CD4-positive, alpha-beta T cell (primary cell): ENCODE results near the gene IFT81. TPM values are rescaled to one million over a fixed set of nuclear protein-coding genes. Genes with fewer than 3 reads are reported as not detected.
"Not testable (repeated sequence)": the region's sequence is repeated elsewhere in the genome, so short reads cannot be mapped to it uniquely, and the experiment has no call there.

Experiments
- ATAC-seq: fragments of 200-7000 bp; cut with Tn5 transposase; one replicate; pipeline ENCODE4 v1.10.0; 2022; ENCODE audit warnings: mild to moderate bottlenecking; ENCODE audit not compliant: poor library complexity
- CTCF ChIA-PET: fragments of 350-600 bp; sonication (Branson Sonifier 250); formaldehyde crosslinking; loops from one replicate; lab custom pipeline; 2021; ENCODE audit warnings: antibody characterized with exemption, inconsistent platforms; lab: Charles Lee
- POLR2A ChIA-PET: fragments of 350-600 bp; sonication (Branson Sonifier 250); formaldehyde crosslinking; loops from one replicate; lab custom pipeline; 2021; ENCODE audit warnings: antibody characterized with exemption, inconsistent platforms; lab: Charles Lee
- DNase-seq, 14 experiments: peaks; one replicate each; pipeline ENCODE4 v3.0.0-alpha.2; 2013 to 2020; ENCODE audit warnings: mixed read lengths in 2 of 14
- H3K27ac ChIP-seq, 2 donors: one replicate each; pipeline versions ENCODE4 v1.5.1 to v1.7.0; 2013; ENCODE audit warnings: low read length in 2 of 2, low read depth in 1 of 2, mild to moderate bottlenecking in 1 of 2
- H3K27me3 ChIP-seq, 2 experiments: 1 replicate in 1 of 2; 2 replicates in 1 of 2; pipeline versions ENCODE4 v1.6.1 to v1.7.0; 2013; ENCODE audit warnings: low read length in 2 of 2, control low read depth in 1 of 2, mild to moderate bottlenecking in 1 of 2, moderate library complexity in 1 of 2; ENCODE audit not compliant: insufficient read depth in 2 of 2, control insufficient read depth in 1 of 2
- H3K36me3 ChIP-seq: one replicate; pipeline ENCODE4 v1.6.1; 2013; ENCODE audit warnings: low read length, control low read depth; ENCODE audit not compliant: insufficient read depth
- H3K4me1 ChIP-seq: one replicate; pipeline ENCODE4 v1.6.1; 2013; ENCODE audit warnings: low read length, control low read depth; ENCODE audit not compliant: insufficient read depth
- H3K4me3 ChIP-seq: one replicate; pipeline ENCODE4 v1.5.1; 2013; ENCODE audit warnings: mild to moderate bottlenecking, low read length, moderate library complexity
- H3K9me3 ChIP-seq, 2 experiments: 1 replicate in 1 of 2; 2 replicates in 1 of 2; pipeline versions ENCODE4 v1.6.1 to v1.7.0; 2013; ENCODE audit warnings: low read length in 2 of 2, mild to moderate bottlenecking in 2 of 2, control low read depth in 1 of 2, moderate library complexity in 1 of 2; ENCODE audit not compliant: control insufficient read depth in 1 of 2, insufficient read depth in 1 of 2
- H3K27ac Mint-ChIP-seq: one replicate; pipeline ENCODE4 v1.8.0; 2020; ENCODE audit warnings: mixed read lengths
- H3K27me3 Mint-ChIP-seq: one replicate; pipeline ENCODE4 v1.8.0; 2021; ENCODE audit warnings: mixed read lengths
- H3K36me3 Mint-ChIP-seq: one replicate; pipeline ENCODE4 v1.8.0; 2021; ENCODE audit warnings: low read depth, mixed read lengths
- H3K4me1 Mint-ChIP-seq: one replicate; pipeline ENCODE4 v1.8.0; 2021; ENCODE audit warnings: low read depth, mixed read lengths
- H3K4me3 Mint-ChIP-seq: one replicate; pipeline ENCODE4 v1.8.0; 2020; ENCODE audit warnings: mild to moderate bottlenecking, mixed read lengths
- H3K9me3 Mint-ChIP-seq: one replicate; pipeline ENCODE4 v1.8.0; 2020; ENCODE audit warnings: mixed read lengths
- intact Hi-C, 2 experiments: fragments of 100-400 bp; cut with DNase I in 1 of 2; cut with micrococcal nuclease in 1 of 2; formaldehyde crosslinking; loops; one replicate each; pipeline versions ENCODE4 v1.15.1 to v1.9.0; 2023 to 2025; cut with DNase I, micrococcal nuclease
- total RNA-seq, 174 experiments: library from RNA in 2 of 174; stranded (reverse) in 2 of 174; gene quantifications; one replicate each; pipeline ENCODE4 v1.2.3 and lab custom pipeline; 2021 to 2026
- TF ChIP-seq, protein P1 (sequence below): fragments of 200-600 bp; IDR thresholded peaks from one replicate; pipeline ENCODE4 v1.8.0; 2022; ENCODE audit warnings: antibody characterized with exemption, mild to moderate bottlenecking

IFT81 gene
- total RNA-seq, 2 experiments from 2014 or later, result 0.41 to 1.1 TPM

DNA sequence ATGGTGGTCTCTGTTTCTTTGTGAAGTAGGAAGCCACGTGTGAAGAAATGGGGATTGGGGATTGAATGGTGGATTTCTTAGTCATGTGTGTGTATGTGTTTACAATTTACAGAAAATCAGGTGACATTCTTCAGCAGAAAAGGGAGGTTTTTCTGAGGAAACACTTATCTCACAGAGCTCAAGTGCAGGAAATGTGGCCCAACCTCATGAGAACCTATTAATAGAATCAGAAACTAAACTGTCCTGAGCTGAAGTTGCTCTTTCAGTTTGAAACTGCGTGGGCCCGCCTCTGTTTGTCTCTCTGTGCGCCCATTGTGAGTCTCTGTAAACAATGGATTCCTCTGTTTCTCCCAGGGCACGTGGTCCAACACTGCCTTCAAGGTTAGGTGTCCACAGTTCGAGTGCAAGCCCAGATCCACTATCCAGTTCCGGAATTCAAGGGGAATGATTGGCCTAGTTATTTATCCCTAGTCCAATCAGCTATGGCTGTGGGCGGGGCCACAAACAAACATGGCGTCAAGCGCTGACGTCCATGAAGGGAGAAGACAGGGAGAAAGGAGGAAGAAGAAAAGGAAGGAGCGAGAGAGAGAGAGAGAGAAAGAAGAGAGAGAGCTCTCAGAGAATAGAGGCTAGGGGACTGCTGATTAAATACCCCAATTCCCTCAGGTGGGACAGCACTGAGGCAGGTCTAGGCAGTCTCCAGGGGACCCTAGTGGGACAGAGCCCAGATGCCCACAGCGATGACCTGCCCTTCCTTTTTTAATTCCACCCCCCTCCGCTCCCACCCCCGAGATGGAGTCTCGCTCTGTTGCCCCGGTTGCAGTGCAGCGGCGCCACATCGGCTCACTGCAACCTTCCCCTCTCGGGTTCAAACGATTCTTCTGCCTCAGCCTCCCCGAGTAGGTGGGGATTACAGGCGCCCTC is 44.4 kb upstream of the IFT81 start:
- no peaks in the 10 kb centered on the region for H3K9me3 ChIP-seq
- TF ChIP-seq, protein P1, sequence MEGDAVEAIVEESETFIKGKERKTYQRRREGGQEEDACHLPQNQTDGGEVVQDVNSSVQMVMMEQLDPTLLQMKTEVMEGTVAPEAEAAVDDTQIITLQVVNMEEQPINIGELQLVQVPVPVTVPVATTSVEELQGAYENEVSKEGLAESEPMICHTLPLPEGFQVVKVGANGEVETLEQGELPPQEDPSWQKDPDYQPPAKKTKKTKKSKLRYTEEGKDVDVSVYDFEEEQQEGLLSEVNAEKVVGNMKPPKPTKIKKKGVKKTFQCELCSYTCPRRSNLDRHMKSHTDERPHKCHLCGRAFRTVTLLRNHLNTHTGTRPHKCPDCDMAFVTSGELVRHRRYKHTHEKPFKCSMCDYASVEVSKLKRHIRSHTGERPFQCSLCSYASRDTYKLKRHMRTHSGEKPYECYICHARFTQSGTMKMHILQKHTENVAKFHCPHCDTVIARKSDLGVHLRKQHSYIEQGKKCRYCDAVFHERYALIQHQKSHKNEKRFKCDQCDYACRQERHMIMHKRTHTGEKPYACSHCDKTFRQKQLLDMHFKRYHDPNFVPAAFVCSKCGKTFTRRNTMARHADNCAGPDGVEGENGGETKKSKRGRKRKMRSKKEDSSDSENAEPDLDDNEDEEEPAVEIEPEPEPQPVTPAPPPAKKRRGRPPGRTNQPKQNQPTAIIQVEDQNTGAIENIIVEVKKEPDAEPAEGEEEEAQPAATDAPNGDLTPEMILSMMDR, result no peak
- peaks cover 24% of the 10 kb centered on the region for H3K4me1 ChIP-seq
- peak overlapping the region; percentile 41 for H3K4me3 ChIP-seq
- intact Hi-C loops, result loop anchor here in 1 of 2 experiments (2.0 kb wide), 1 partner anchor 29 kb away; no protein-coding TSS in a partner anchor
- Mint-ChIP-seq H3K9me3 (peaks cover 3% of the 10 kb centered on the region), H3K27ac (peak overlapping the region; percentile 95), H3K36me3 (no peaks in the 10 kb centered on the region), H3K4me3 (peak overlapping the region; percentile 84), H3K4me1 (peaks cover 18% of the 10 kb centered on the region), H3K27me3 (no peaks in the 10 kb centered on the region)
- H3K36me3 ChIP-seq, result no peaks in the 10 kb centered on the region
- H3K27me3 ChIP-seq, result no peaks in the 10 kb centered on the region
- POLR2A ChIA-PET, result interaction anchor here (0.6 to 1.9 kb wide), 17 partner anchors 11 to 423 kb away, joined by 3 to 13 read pairs (median 4); partner anchors contain the start of genes ANKRD13A, ATP2A2, C12orf76 and FAM216A
- peak overlapping the region; percentile 75 to 84 for H3K27ac ChIP-seq
- DNase-seq (peak; percentile 50 to 89 (median 67)), ATAC-seq (peak; percentile 94)
- CTCF ChIA-PET, result no interaction called here

DNA sequence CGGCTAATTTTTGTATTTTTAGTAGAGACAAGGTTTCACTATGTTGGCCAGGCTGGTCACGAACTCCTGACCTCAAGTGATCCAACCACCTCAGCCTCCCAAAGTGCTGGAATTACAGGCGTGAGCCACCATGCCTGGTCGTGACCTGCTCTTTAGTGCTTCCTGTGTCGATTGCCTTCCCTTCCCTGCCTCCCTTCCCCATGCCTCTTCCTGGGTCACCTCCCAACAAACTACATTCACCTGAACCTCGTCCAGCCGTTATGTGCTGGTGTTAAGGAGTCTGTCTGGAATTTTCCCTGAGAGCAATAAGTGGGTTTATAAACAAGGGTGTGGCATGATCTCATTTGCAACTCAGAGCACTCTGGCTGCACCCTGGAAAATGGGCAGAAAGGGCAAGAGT is 43.7 kb upstream of the IFT81 start:
- Histone ChIP-seq H3K4me3 (no peak overlapping the region), H3K27ac (no peak overlapping the region), H3K36me3 (no peaks in the 10 kb centered on the region), H3K4me1 (peaks cover 24% of the 10 kb centered on the region), H3K9me3 (no peaks in the 10 kb centered on the region), H3K27me3 (no peaks in the 10 kb centered on the region)
- no peaks in the 10 kb centered on the region for H3K36me3 Mint-ChIP-seq
- ChIA-PET POLR2A (interaction anchor here (0.6 to 1.9 kb wide), 9 partner anchors 14 to 351 kb away, joined by 3 to 13 read pairs (median 6); partner anchors contain the start of genes ANKRD13A, C12orf76 and IFT81), CTCF (no interaction called here)
- DNase-seq (no peak), ATAC-seq (no peak)
- H3K27me3 Mint-ChIP-seq, result no peaks in the 10 kb centered on the region
- peaks cover 18% of the 10 kb centered on the region for H3K4me1 Mint-ChIP-seq
- TF ChIP-seq, protein P1, result no peak
- peak overlapping the region; percentile 95 for H3K27ac Mint-ChIP-seq
- intact Hi-C loops, result no loop called here
- H3K4me3 Mint-ChIP-seq, result no peak overlapping the region
- H3K9me3 Mint-ChIP-seq, result peaks cover 3% of the 10 kb centered on the region

DNA sequence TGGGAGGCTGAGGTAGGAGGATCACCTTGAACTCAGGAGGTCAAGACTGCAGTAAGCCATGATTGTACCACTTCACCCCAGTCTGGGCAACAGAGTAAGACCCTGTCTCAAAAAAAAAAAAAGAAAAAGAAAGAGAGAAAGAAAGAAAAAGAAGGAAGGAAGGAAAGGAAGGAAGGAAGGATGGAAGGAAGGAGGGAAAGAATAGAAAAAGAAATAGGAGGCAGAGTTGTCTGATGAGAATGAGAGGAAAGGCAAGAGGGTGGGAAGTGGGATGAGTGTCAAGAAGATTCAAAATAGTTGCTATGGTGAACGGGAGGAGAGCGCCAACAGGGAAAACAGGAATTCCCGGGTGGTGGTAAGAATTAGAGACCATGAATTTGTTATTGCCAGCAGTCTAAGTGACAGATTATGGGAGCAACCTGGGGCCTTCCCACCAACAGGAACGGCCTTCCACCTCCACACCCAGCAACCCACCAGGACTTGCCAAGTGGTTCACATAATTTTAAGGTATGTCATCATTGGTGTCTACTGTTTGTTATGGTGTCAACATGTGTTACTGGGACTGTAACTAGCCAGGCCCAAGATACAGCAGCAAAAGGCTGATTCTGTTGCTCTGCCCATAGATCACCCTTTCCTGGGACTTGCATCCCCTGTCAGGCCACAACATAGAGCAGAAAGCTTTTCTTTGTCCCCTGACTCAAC is 39.7 kb upstream of the IFT81 start:
- H3K4me1 Mint-ChIP-seq, result peaks cover 10% of the 10 kb centered on the region
- no peak overlapping the region for H3K27ac Mint-ChIP-seq
- no peak overlapping the region for H3K4me3 Mint-ChIP-seq
- H3K36me3 ChIP-seq, result no peaks in the 10 kb centered on the region
- TF ChIP-seq, protein P1, result no peak
- POLR2A ChIA-PET, result no interaction called here
- no peaks in the 10 kb centered on the region for H3K36me3 Mint-ChIP-seq
- peaks cover 8% of the 10 kb centered on the region for H3K27me3 Mint-ChIP-seq
- no peak overlapping the region for H3K4me3 ChIP-seq
- no peak overlapping the region for H3K27ac ChIP-seq
- H3K4me1 ChIP-seq, result peaks cover 11% of the 10 kb centered on the region
- DNase-seq (no peak), ATAC-seq (no peak)
- CTCF ChIA-PET, result no interaction called here
- peaks cover 3% of the 10 kb centered on the region for H3K9me3 Mint-ChIP-seq
- no peaks in the 10 kb centered on the region for H3K27me3 ChIP-seq
- H3K9me3 ChIP-seq, result no peaks in the 10 kb centered on the region
- intact Hi-C loops, result no loop called here

DNA sequence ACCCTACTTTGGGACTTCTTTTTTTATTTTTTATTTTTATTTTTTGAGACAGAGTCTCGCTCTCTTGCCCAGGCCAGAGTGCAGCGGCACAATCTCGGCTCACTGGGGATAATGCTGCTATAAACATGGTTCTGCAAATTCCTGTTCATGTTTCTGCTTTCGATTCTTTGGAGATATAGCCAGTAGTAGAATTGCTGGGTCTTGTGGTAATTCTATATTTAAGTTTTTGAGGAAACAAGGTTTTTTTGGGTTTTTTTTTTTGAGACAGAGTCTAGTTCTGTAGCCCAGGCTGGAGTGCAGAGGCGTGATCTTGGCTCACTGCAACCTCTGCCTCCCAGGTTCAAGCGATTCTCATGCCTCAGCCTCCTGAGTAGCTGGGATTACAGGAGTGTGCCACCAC is 35.9 kb upstream of the IFT81 start:
- CTCF ChIA-PET, H3K27ac Mint-ChIP-seq, H3K36me3 ChIP-seq, H3K4me3 Mint-ChIP-seq, DNase-seq, H3K4me1 ChIP-seq, H3K27ac ChIP-seq, H3K9me3 ChIP-seq, H3K9me3 Mint-ChIP-seq, POLR2A ChIA-PET, H3K4me1 Mint-ChIP-seq, ATAC-seq, H3K27me3 ChIP-seq, intact Hi-C loops, H3K36me3 Mint-ChIP-seq, H3K4me3 ChIP-seq: not testable (repeated sequence)
- H3K27me3 Mint-ChIP-seq, result peaks cover 36% of the 10 kb centered on the region
